Panc1 (cell line): ENCODE data around the gene NANOS2. TPM values are rescaled to one million over a fixed set of nuclear protein-coding genes. Genes with fewer than 3 reads are reported as not detected.

Experiments
- ATAC-seq: fragments of 200-7000 bp; cut with Tn5 transposase; 2 replicates; pipeline ENCODE4 v1.9.1; 2020; ENCODE audit warnings: mild to moderate bottlenecking, moderate library complexity
- BruUV-seq: library from RNA; stranded (reverse); fragments of 400-500 nt; replicated peaks from 2 replicates; lab custom pipeline; 2021; lab: Mats Ljungman, UMichigan
- CTCF ChIA-PET: fragments of 300-600 bp; sonication (Branson Sonifier 250); formaldehyde crosslinking; loops from one replicate; lab custom pipeline; 2022; ENCODE audit warnings: antibody characterized with exemption; lab: Charles Lee
- POLR2A ChIA-PET: fragments of 300-600 bp; sonication (Branson Sonifier 250); formaldehyde crosslinking; loops from one replicate; lab custom pipeline; 2022; ENCODE audit warnings: antibody characterized with exemption; lab: Charles Lee
- DNase-seq: peaks from one replicate; pipeline ENCODE4 v3.0.0-alpha.2; 2010; ENCODE audit warnings: low read depth, low spot score
- H3K27ac ChIP-seq: 2 replicates; pipeline ENCODE4 v1.5.1; 2011; ENCODE audit warnings: mild to moderate bottlenecking, low read length, inconsistent platforms
- H3K27me3 ChIP-seq: fragments of 200-500 bp; sonication (Bioruptor generic); 2 replicates; pipeline ENCODE4 v1.6.0; 2014; ENCODE audit warnings: low read length, inconsistent platforms; ENCODE audit not compliant: control insufficient read depth, insufficient read depth
- H3K36me3 ChIP-seq: fragments of 200-500 bp; sonication (Bioruptor generic); 2 replicates; pipeline ENCODE4 v1.5.1; 2014; ENCODE audit warnings: inconsistent platforms, mild to moderate bottlenecking, low read length, moderate library complexity; ENCODE audit not compliant: control insufficient read depth, insufficient read depth
- H3K4me1 ChIP-seq: 2 replicates; pipeline ENCODE4 v1.5.1; 2011; ENCODE audit warnings: inconsistent platforms, mild to moderate bottlenecking, low read length, moderate library complexity; ENCODE audit not compliant: control insufficient read depth, insufficient read depth
- H3K4me3 ChIP-seq, 2 experiments: 2 replicates each; pipeline ENCODE4 v1.5.1; 2011 to 2012; ENCODE audit warnings: low read depth in 2 of 2, low read length in 2 of 2, mild to moderate bottlenecking in 2 of 2, inconsistent platforms in 1 of 2, moderate library complexity in 1 of 2
- H3K9me3 ChIP-seq: fragments of 200-500 bp; sonication (Bioruptor generic); 2 replicates; pipeline ENCODE4 v1.5.1; 2014; ENCODE audit warnings: low read depth, mild to moderate bottlenecking, inconsistent platforms, low read length, moderate library complexity; ENCODE audit not compliant: control insufficient read depth, insufficient read depth
- CTCF ChIP-seq: fragments of 450-650 bp; IDR thresholded peaks from 2 replicates; pipeline ENCODE4 v1.5.1; 2017; ENCODE audit warnings: mild to moderate bottlenecking
- POLR2AphosphoS5 ChIP-seq: IDR thresholded peaks from 2 replicates; pipeline ENCODE4 v1.6.1; 2012; ENCODE audit warnings: mild to moderate bottlenecking, low read depth, low read length, moderate library complexity
- REST ChIP-seq, 2 experiments: IDR thresholded peaks; 2 replicates each; pipeline ENCODE4 v1.6.1; 2011 to 2012; ENCODE audit warnings: low read depth in 2 of 2, control low read depth in 1 of 2, low read length in 1 of 2, mild to moderate bottlenecking in 1 of 2, moderate library complexity in 1 of 2; ENCODE audit not compliant: insufficient read depth in 1 of 2
- SIN3A ChIP-seq: IDR thresholded peaks from 2 replicates; pipeline ENCODE4 v1.6.1; 2012; ENCODE audit warnings: low read depth, mild to moderate bottlenecking, low read length, moderate library complexity, borderline replicate concordance; ENCODE audit not compliant: insufficient read depth
- TCF7L2 ChIP-seq: IDR thresholded peaks from 2 replicates; pipeline ENCODE4 v1.6.1; 2011; ENCODE audit warnings: mild to moderate bottlenecking, low read depth, low read length, inconsistent platforms
- in situ Hi-C: cut with HindIII; loops from 2 replicates; pipeline ENCODE4 v1.10.0; 2016; ENCODE audit warnings: low sequenced_read_pairs, low pct_unique_long_range_greater_than_20kb
- intact Hi-C: fragments of 100-400 bp; cut with micrococcal nuclease; formaldehyde crosslinking; loops from one replicate; pipeline ENCODE4 v1.10.0; 2022; ENCODE audit not compliant: unreplicated experiment
- total RNA-seq: library from RNA; stranded (reverse); gene quantifications from one replicate; pipeline ENCODE4 v1.2.1, GENCODE V29; 2021; ENCODE audit not compliant: unreplicated experiment

The NANOS2 gene
- total RNA-seq, 1 experiment from 2014 or later: not detected

DNA sequence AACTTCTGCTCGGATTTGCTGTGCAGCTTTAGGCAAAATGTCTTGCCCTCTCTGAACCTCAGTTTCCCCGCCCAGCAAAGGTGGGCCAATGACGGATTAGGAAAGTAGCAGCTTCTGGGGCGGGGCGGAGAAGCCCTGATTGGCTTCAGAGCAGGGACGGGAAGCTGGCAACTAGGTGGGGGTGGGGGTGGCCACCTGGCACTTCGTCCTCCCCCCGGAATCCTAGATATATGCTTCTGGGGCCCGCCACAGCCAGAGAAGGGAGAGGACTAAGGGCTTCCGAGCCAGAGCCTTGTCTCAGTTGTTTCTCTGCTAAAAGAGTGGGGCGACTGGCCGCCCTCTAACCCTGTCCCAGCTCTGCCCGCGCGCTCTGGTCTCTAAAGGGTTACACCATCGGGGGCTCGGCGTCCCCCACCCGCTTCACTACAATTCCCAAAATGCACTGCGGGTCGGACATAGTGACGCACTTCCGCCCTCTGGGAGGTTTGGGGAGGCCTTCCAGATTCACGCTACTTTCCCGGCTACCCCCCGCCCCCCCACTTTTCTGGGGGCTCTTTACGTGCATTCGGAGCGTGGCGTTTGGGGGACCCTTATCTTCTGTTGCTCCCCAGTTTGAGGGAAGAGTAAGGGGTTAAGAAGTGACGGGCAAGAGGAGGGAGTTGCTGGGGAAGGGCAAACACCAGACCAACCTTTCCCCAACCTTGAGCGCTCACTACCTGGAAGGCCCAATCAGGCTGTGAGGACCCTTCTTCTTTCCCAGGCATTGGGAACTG is 28.0 kb downstream of the NANOS2 start:
- no peaks in the 10 kb centered on the region for H3K27me3 ChIP-seq
- POLR2A ChIA-PET: interaction anchor here (0.5 to 0.6 kb wide), 2 partner anchors 17 to 27 kb away, joined by 3 read pairs; no protein-coding TSS in a partner anchor
- ATAC-seq (peak; percentile 78), DNase-seq (peak; percentile 73)
- no peaks in the 10 kb centered on the region for H3K36me3 ChIP-seq
- intact Hi-C loops (no loop called here), in situ Hi-C loops (no loop called here)
- peaks cover 9% of the 10 kb centered on the region for H3K4me1 ChIP-seq
- H3K27ac ChIP-seq: peak overlapping the region; percentile 93
- TF ChIP-seq SIN3A (peak; percentile 50; the same call in 1 of the 2 replicates), REST (IDR thresholded peaks at IDR 0.05; ENCODE audit: insufficient read depth in 1 of 2, low read depth in 2 of 2, low read length in 1 of 2) (no peak), CTCF (no peak), TCF7L2 (no peak; the same call in 1 of the 2 replicates), POLR2AphosphoS5 (peak; percentile 75)
- no TSS peak for BruUV-seq
- H3K9me3 ChIP-seq: no peaks in the 10 kb centered on the region
- CTCF ChIA-PET: interaction anchor here (0.7 to 0.9 kb wide), 2 partner anchors 17 to 240 kb away, joined by 4 to 10 read pairs; no protein-coding TSS in a partner anchor
- H3K4me3 ChIP-seq: peak overlapping the region; percentile 51 to 69

- 0 out of 2 replicates have a peak, but pooled peaks have one; percentile 39 for TF ChIP-seq TCF7L2
- no peak for TF ChIP-seq CTCF
- no peak for TF ChIP-seq REST (IDR thresholded peaks at IDR 0.05; ENCODE audit: insufficient read depth in 1 of 2, low read depth in 2 of 2, low read length in 1 of 2)
- peak; percentile 45; the same call in 1 of the 2 replicates for TF ChIP-seq SIN3A
- no peak; the same call in 1 of the 2 replicates for TF ChIP-seq POLR2AphosphoS5
- no peaks in the 10 kb centered on the region for H3K9me3 ChIP-seq
- peak within 1 kb of the TSS; percentile 93 for H3K27ac ChIP-seq
- H3K27me3 ChIP-seq: no peaks in the 10 kb centered on the region
- in situ Hi-C loops: no loop called here
- peak within 1 kb of the TSS; percentile 51 to 69 for H3K4me3 ChIP-seq
- CTCF ChIA-PET: interaction anchor here (0.7 to 0.9 kb wide), 2 partner anchors 17 to 241 kb away, joined by 4 to 10 read pairs; no protein-coding TSS in a partner anchor
- TSS peak; percentile 85 for BruUV-seq
- ATAC-seq: peak; percentile 76
- H3K4me1 ChIP-seq: peaks cover 9% of the 10 kb centered on the region
- no peak for DNase-seq
- intact Hi-C loops: no loop called here
- H3K36me3 ChIP-seq: no peaks in the 10 kb centered on the region
- POLR2A ChIA-PET: interaction anchor here (0.5 to 0.6 kb wide), 3 partner anchors 11 to 27 kb away, joined by 3 read pairs; no protein-coding TSS in a partner anchor
These were observed 28.8 kb downstream of the NANOS2 start, which contains the start of gene IRF2BP1 for GRCh38 chr19:45885556-45886426. IRF2BP1 (minus strand) TSS chr19:45886141; CDS start chr19:45885774, 367 bp downstream.
